Measurements from ENCODE around the gene CDKN1A.

The CDKN1A gene

DNA sequence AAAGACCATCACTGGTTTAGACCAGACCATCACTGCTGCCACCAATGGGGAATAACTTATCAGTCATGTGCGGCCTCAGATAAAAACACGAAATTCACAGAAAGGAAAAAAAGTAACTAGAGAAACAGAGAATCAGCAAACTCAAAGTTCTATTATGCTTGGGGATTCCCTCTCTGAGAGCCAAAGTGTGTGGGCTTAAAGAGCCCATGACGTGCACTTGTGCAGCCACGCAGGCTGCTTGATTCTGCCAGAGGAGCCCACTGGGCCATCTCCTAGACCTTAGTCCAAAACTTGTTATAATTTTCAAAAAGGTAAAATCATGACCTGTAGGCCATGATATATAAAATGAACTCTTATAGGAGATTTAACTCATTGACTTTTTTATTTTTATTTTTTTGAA lies 34.3 kb downstream of the CDKN1A start:
- Histone ChIP-seq H3K27me3 (ENCODE audit: low read depth, low read length) (no peaks in the 10 kb centered on the region), H3K9me3 (ENCODE audit: insufficient read depth, low read length) (no peaks in the 10 kb centered on the region), H4K20me1 (ENCODE audit: insufficient read depth, low read length) (no peaks in the 10 kb centered on the region), H2AFZ (ENCODE audit: low read depth, low read length) (no peak overlapping the region), H3K36me3 (replicated peaks; ENCODE audit: low read depth, low read length) (no peaks in the 10 kb centered on the region), H3K4me3 (ENCODE audit: low read length) (no peak overlapping the region), H3K27ac (ENCODE audit: low read length) (no peak overlapping the region), H3K9ac (ENCODE audit: low read length) (no peak overlapping the region), H3K4me2 (ENCODE audit: low read length) (no peak overlapping the region), H3K79me2 (ENCODE audit: low read length) (no peaks in the 10 kb centered on the region), H3K4me1 (ENCODE audit: low read length) (no peaks in the 10 kb centered on the region)
- TF ChIP-seq, protein P1, sequence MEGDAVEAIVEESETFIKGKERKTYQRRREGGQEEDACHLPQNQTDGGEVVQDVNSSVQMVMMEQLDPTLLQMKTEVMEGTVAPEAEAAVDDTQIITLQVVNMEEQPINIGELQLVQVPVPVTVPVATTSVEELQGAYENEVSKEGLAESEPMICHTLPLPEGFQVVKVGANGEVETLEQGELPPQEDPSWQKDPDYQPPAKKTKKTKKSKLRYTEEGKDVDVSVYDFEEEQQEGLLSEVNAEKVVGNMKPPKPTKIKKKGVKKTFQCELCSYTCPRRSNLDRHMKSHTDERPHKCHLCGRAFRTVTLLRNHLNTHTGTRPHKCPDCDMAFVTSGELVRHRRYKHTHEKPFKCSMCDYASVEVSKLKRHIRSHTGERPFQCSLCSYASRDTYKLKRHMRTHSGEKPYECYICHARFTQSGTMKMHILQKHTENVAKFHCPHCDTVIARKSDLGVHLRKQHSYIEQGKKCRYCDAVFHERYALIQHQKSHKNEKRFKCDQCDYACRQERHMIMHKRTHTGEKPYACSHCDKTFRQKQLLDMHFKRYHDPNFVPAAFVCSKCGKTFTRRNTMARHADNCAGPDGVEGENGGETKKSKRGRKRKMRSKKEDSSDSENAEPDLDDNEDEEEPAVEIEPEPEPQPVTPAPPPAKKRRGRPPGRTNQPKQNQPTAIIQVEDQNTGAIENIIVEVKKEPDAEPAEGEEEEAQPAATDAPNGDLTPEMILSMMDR (IDR thresholded peaks at IDR 0.05; ENCODE audit: low read depth, low read length), result no peak
- no peak for TF ChIP-seq EZH2phosphoT487 (IDR thresholded peaks at IDR 0.05; ENCODE audit: low read depth)

DNA sequence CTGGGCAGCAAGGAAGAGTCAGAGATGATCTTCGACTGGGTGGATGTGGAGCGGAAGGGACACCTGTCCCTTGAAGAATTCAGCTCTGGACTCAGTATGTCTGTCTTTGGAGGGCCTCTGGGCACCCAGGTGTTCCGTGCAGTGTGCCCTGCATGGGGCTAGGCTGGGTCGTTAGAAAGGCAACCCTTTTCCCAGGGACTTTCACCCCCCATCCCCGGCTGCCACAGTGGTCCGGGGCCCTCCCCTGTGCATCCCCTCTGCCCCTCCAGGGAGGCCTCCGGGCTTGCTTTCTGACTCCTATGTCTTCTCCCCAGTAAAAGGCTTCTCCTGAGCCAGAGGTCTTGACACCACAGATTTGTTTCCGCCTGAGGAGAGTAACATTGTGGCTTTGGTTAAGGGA lies 35.3 kb downstream of the CDKN1A start:
- no peak overlapping the region for H3K4me2 ChIP-seq (ENCODE audit: low read length)
- no peak overlapping the region for H3K27ac ChIP-seq (ENCODE audit: low read length)
- H3K4me1 ChIP-seq (ENCODE audit: low read length), result no peaks in the 10 kb centered on the region
- no peak for TF ChIP-seq EZH2phosphoT487 (IDR thresholded peaks at IDR 0.05; ENCODE audit: low read depth)
- TF ChIP-seq, protein P1 (IDR thresholded peaks at IDR 0.05; ENCODE audit: low read depth, low read length), result no peak
- no peak overlapping the region for H3K4me3 ChIP-seq (ENCODE audit: low read length)
- no peaks in the 10 kb centered on the region for H4K20me1 ChIP-seq (ENCODE audit: insufficient read depth, low read length)
- H3K27me3 ChIP-seq (ENCODE audit: low read depth, low read length), result no peaks in the 10 kb centered on the region
- no peak overlapping the region for H3K9ac ChIP-seq (ENCODE audit: low read length)
- H3K9me3 ChIP-seq (ENCODE audit: insufficient read depth, low read length), result no peaks in the 10 kb centered on the region
- no peak overlapping the region for H2AFZ ChIP-seq (ENCODE audit: low read depth, low read length)
- H3K36me3 ChIP-seq (replicated peaks; ENCODE audit: low read depth, low read length), result no peaks in the 10 kb centered on the region
- no peaks in the 10 kb centered on the region for H3K79me2 ChIP-seq (ENCODE audit: low read length)

DNA sequence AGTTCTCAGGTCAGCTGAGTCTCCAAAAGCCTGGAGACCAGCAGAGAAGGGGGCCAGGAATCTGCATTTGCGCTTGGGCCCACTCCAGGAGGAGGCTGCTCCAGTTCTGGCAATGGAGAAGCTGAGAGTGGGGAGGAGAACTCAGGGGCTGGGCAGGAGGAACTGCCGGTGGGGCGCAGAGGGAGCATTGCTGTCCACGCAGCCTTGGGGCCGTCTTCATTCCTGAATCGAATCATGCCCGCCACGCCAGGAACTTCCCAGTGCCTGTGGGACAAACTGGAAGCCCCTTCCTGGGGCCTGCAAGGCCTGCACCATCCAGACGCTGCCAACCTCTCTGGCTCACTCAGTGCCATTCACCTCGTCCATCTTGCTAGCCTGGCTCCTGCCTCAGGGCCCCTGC lies 36.0 kb downstream of the CDKN1A start:
- Histone ChIP-seq H3K27ac (ENCODE audit: low read length) (no peak overlapping the region), H3K4me2 (ENCODE audit: low read length) (no peak overlapping the region), H3K4me1 (ENCODE audit: low read length) (peaks cover 2% of the 10 kb centered on the region), H3K9ac (ENCODE audit: low read length) (no peak overlapping the region), H3K36me3 (replicated peaks; ENCODE audit: low read depth, low read length) (no peaks in the 10 kb centered on the region), H2AFZ (ENCODE audit: low read depth, low read length) (no peak overlapping the region), H4K20me1 (ENCODE audit: insufficient read depth, low read length) (no peaks in the 10 kb centered on the region), H3K79me2 (ENCODE audit: low read length) (no peaks in the 10 kb centered on the region), H3K9me3 (ENCODE audit: insufficient read depth, low read length) (no peaks in the 10 kb centered on the region), H3K27me3 (ENCODE audit: low read depth, low read length) (no peaks in the 10 kb centered on the region), H3K4me3 (ENCODE audit: low read length) (no peak overlapping the region)
- TF ChIP-seq EZH2phosphoT487 (IDR thresholded peaks at IDR 0.05; ENCODE audit: low read depth), result no peak
- TF ChIP-seq, protein P1 (IDR thresholded peaks at IDR 0.05; ENCODE audit: low read depth, low read length), result no peak

DNA sequence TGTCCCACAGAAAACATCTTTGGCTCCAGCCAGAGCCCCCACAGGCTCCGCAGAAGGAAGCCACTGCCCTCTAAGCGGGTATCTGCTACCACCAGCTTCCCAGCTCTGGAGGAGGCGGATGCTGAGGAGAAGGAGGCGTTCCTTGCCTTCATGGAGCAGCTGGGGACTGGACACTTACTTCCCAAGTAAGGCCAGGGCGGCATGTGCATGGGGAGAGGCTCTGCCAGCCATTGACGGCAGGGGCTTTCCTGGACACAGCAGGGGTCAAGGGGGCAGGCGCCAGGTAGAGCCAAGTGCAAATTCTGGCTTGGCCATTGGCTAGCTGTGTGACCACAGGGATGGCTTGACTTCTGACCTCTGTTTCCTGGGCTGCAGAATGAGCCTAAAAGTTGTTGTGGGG lies 37.0 kb downstream of the CDKN1A start:
- Histone ChIP-seq H3K4me1 (ENCODE audit: low read length) (peaks cover 12% of the 10 kb centered on the region), H2AFZ (ENCODE audit: low read depth, low read length) (no peak overlapping the region), H3K79me2 (ENCODE audit: low read length) (no peaks in the 10 kb centered on the region), H3K4me3 (ENCODE audit: low read length) (no peak overlapping the region), H3K27me3 (ENCODE audit: low read depth, low read length) (no peaks in the 10 kb centered on the region), H3K4me2 (ENCODE audit: low read length) (no peak overlapping the region), H3K9me3 (ENCODE audit: insufficient read depth, low read length) (no peaks in the 10 kb centered on the region), H3K9ac (ENCODE audit: low read length) (no peak overlapping the region), H3K36me3 (replicated peaks; ENCODE audit: low read depth, low read length) (no peaks in the 10 kb centered on the region), H4K20me1 (ENCODE audit: insufficient read depth, low read length) (no peaks in the 10 kb centered on the region), H3K27ac (ENCODE audit: low read length) (no peak overlapping the region)
- no peak for TF ChIP-seq EZH2phosphoT487 (IDR thresholded peaks at IDR 0.05; ENCODE audit: low read depth)
- TF ChIP-seq, protein P1 (IDR thresholded peaks at IDR 0.05; ENCODE audit: low read depth, low read length), result no peak

Measured in OCI-LY3 (cell line).